GM06990 (cell line): ENCODE results near the gene KIF21B.

Source experiments
- DNase-seq: peaks from one replicate; pipeline ENCODE4 v3.0.0-alpha.2; 2011; ENCODE audit not compliant: insufficient read length; ENCODE audit errors: extremely low read depth
- H3K27me3 ChIP-seq: replicated peaks from 2 replicates; pipeline ENCODE4 v1.6.0; 2011; ENCODE audit warnings: low read length; ENCODE audit not compliant: control insufficient read depth, insufficient read depth
- H3K36me3 ChIP-seq: 2 replicates; pipeline ENCODE4 v1.5.1; 2011; ENCODE audit warnings: low read length; ENCODE audit not compliant: control insufficient read depth, insufficient read depth
- H3K4me3 ChIP-seq: replicated peaks from 2 replicates; pipeline ENCODE4 v1.5.1; 2011; ENCODE audit warnings: low read depth, mild to moderate bottlenecking, control low read depth, low read length
- CTCF ChIP-seq: IDR thresholded peaks from 2 replicates; pipeline ENCODE4 v1.5.1; 2011; ENCODE audit warnings: low read length, control low read depth, mild to moderate bottlenecking, inconsistent platforms; ENCODE audit not compliant: insufficient read depth, poor library complexity, severe bottlenecking

KIF21B gene

GRCh38 chr1:201019321-201019977 is 4.1 kb downstream of the KIF21B start:
- H3K36me3 ChIP-seq, result no peaks in the 10 kb centered on the region
- peak; percentile 85 for DNase-seq
- no peak for TF ChIP-seq CTCF
- no peaks in the 10 kb centered on the region for H3K27me3 ChIP-seq
- H3K4me3 ChIP-seq, result no peak overlapping the region

GRCh38 chr1:201017828-201018163 is 5.7 kb downstream of the KIF21B start:
- H3K27me3 ChIP-seq, result no peaks in the 10 kb centered on the region
- DNase-seq, result no peak
- H3K4me3 ChIP-seq, result no peak overlapping the region
- no peak for TF ChIP-seq CTCF
- H3K36me3 ChIP-seq, result no peaks in the 10 kb centered on the region

GRCh38 chr1:201016943-201017827 is 6.3 kb downstream of the KIF21B start:
- TF ChIP-seq CTCF, result no peak
- peak; percentile 50 for DNase-seq
- H3K36me3 ChIP-seq, result no peaks in the 10 kb centered on the region
- H3K27me3 ChIP-seq, result no peaks in the 10 kb centered on the region
- H3K4me3 ChIP-seq, result no peak overlapping the region

GRCh38 chr1:201016211-201016651 is 7.3 kb downstream of the KIF21B start:
- TF ChIP-seq CTCF, result no peak
- no peaks in the 10 kb centered on the region for H3K36me3 ChIP-seq
- no peak overlapping the region for H3K4me3 ChIP-seq
- H3K27me3 ChIP-seq, result no peaks in the 10 kb centered on the region
- no peak for DNase-seq

- no peak for DNase-seq
- no peak for TF ChIP-seq CTCF
- no peak overlapping the region for H3K4me3 ChIP-seq
- H3K27me3 ChIP-seq, result no peaks in the 10 kb centered on the region
- H3K36me3 ChIP-seq, result no peaks in the 10 kb centered on the region
Measured at GRCh38 chr1:201015551-201016091, 7.9 kb downstream of the KIF21B start.
